NCI-H187 treated with DMSO at 0.1 percent for 48 hours (cell line): ENCODE results near the gene GFPT2.

ENCODE experiments used
- DNase-seq: peaks from one replicate; lab custom pipeline; 2025; lab: John Stamatoyannopoulos, UW

Gene GFPT2

GRCh38 chr5:180353048-180353979, at the start of gene GFPT2:
Gene GFPT2 (minus strand): TSS chr5:180353336. CDS start chr5:180353217, 119 bp downstream.
- DNase-seq: no peak

GRCh38 chr5:180402716-180403115, 49.6 kb upstream of the GFPT2 start:
- DNase-seq: no peak

- DNase-seq: no peak
Measured at GRCh38 chr5:180401229-180401907, 48.2 kb upstream of the GFPT2 start.

GRCh38 chr5:180400416-180400815, 47.3 kb upstream of the GFPT2 start:
- no peak for DNase-seq

GRCh38 chr5:180399401-180400215, 46.5 kb upstream of the GFPT2 start:
- no peak for DNase-seq

GRCh38 chr5:180396926-180397325, 43.8 kb upstream of the GFPT2 start:
- DNase-seq: no peak

- DNase-seq: no peak
Measured at GRCh38 chr5:180395540-180396274, 42.6 kb upstream of the GFPT2 start.

- no peak for DNase-seq
Measured at GRCh38 chr5:180394031-180394636, 41.0 kb upstream of the GFPT2 start.

- DNase-seq: no peak
Measured at GRCh38 chr5:180391276-180391675, 38.1 kb upstream of the GFPT2 start.

- no peak for DNase-seq
Measured at GRCh38 chr5:180390441-180391190, 37.5 kb upstream of the GFPT2 start.

- no peak for DNase-seq
Measured at GRCh38 chr5:180389252-180390101, 36.3 kb upstream of the GFPT2 start.

GRCh38 chr5:180387798-180388197, 34.7 kb upstream of the GFPT2 start:
- no peak for DNase-seq

- DNase-seq: no peak
Measured at GRCh38 chr5:180382926-180383325, 29.8 kb upstream of the GFPT2 start.

GRCh38 chr5:180381851-180382480, 28.8 kb upstream of the GFPT2 start:
- no peak for DNase-seq

GRCh38 chr5:180381428-180381827, 28.3 kb upstream of the GFPT2 start:
- no peak for DNase-seq

- DNase-seq: no peak
Measured at GRCh38 chr5:180380856-180381255, 27.7 kb upstream of the GFPT2 start.

- DNase-seq: no peak
Measured at GRCh38 chr5:180380441-180380840, 27.3 kb upstream of the GFPT2 start.

GRCh38 chr5:180379355-180380070, 26.4 kb upstream of the GFPT2 start:
- no peak for DNase-seq
